SK-N-SH (cell line): ENCODE data around the gene APRT. TPM values are rescaled to one million over a fixed set of nuclear protein-coding genes. Genes with fewer than 3 reads are reported as not detected.

Experiments
- CTCF ChIA-PET: fragments of 300-600, 350-600 bp; formaldehyde crosslinking; extraction: SDS; loops from one replicate; lab custom pipeline; 2021; lab: Yijun Ruan, JAX
- POLR2A ChIA-PET: fragments of 350-600 bp; sonication (Branson Sonifier 250); formaldehyde crosslinking; extraction: SDS; loops from one replicate; lab custom pipeline; 2020; ENCODE audit warnings: antibody characterized with exemption, inconsistent platforms; lab: Yijun Ruan, JAX
- DNase-seq: peaks from one replicate; pipeline ENCODE4 v3.0.0; 2012
- H2AFZ ChIP-seq: fragments of 200-600 bp; sonication (generic); 2 replicates; pipeline ENCODE4 v1.8.1; 2016; ENCODE audit warnings: antibody characterized with exemption, mild to moderate bottlenecking, low read depth
- H3F3A ChIP-seq: fragments of 200-600 bp; sonication (generic); replicated peaks from 2 replicates; pipeline ENCODE3; 2016; ENCODE audit warnings: antibody characterized with exemption, mild to moderate bottlenecking; ENCODE audit not compliant: insufficient read depth
- H3K27ac ChIP-seq, 2 experiments: fragments of 200-500 bp in 1 of 2; fragments of 200-600 bp in 1 of 2; sonication (Bioruptor generic) in 1 of 2; sonication (generic), shearing (Covaris generic) in 1 of 2; 2 replicates each; pipeline versions ENCODE4 v1.5.1 to v1.6.1; 2014 to 2016; ENCODE audit warnings: low read depth in 2 of 2, inconsistent platforms in 1 of 2, low read length in 1 of 2, mild to moderate bottlenecking in 1 of 2, mixed read lengths in 1 of 2
- H3K27me3 ChIP-seq: fragments of 200-600 bp; sonication (generic), shearing (Covaris generic); 2 replicates; pipeline ENCODE4 v1.6.1; 2016; ENCODE audit warnings: mixed run types; ENCODE audit not compliant: insufficient read depth
- H3K36me3 ChIP-seq, 2 experiments: fragments of 200-500 bp in 1 of 2; fragments of 200-600 bp in 1 of 2; sonication (Bioruptor generic) in 1 of 2; sonication (generic) in 1 of 2; replicated peaks in 1 of 2; 2 replicates each; pipeline versions ENCODE3 to v1.5.1; 2014 to 2016; ENCODE audit warnings: low read length in 1 of 2, mild to moderate bottlenecking in 1 of 2; ENCODE audit not compliant: insufficient read depth in 2 of 2, control insufficient read depth in 1 of 2
- H3K4me1 ChIP-seq, 2 experiments: fragments of 200-500 bp in 1 of 2; fragments of 200-600 bp in 1 of 2; sonication (Bioruptor generic) in 1 of 2; sonication (generic), shearing (Covaris generic) in 1 of 2; 2 replicates each; pipeline versions ENCODE4 v1.5.1 to v1.6.1; 2014 to 2016; ENCODE audit warnings: low read depth in 1 of 2, low read length in 1 of 2, mixed run types in 1 of 2; ENCODE audit not compliant: insufficient read depth in 2 of 2, control insufficient read depth in 1 of 2
- H3K4me2 ChIP-seq: fragments of 200-600 bp; sonication (generic), shearing (Covaris generic); 2 replicates; pipeline ENCODE4 v1.6.1; 2017; ENCODE audit warnings: mixed run types
- H3K4me3 ChIP-seq, 2 experiments: fragments of 200-500 bp in 1 of 2; fragments of 200-600 bp in 1 of 2; sonication (Bioruptor generic) in 1 of 2; sonication (generic), shearing (Covaris generic) in 1 of 2; 2 replicates each; pipeline versions ENCODE4 v1.5.1 to v1.8.1; 2014 to 2016; ENCODE audit warnings: low read depth in 2 of 2, inconsistent platforms in 1 of 2, low read length in 1 of 2, mild to moderate bottlenecking in 1 of 2, mixed read lengths in 1 of 2, moderate library complexity in 1 of 2
- H3K79me2 ChIP-seq: fragments of 200-600 bp; sonication (generic); 2 replicates; pipeline ENCODE4 v1.8.1; 2017; ENCODE audit warnings: mild to moderate bottlenecking; ENCODE audit not compliant: insufficient read depth
- H3K9ac ChIP-seq: fragments of 200-600 bp; sonication (generic); 2 replicates; pipeline ENCODE4 v1.6.1; 2017; ENCODE audit warnings: mixed run types
- H3K9me2 ChIP-seq: fragments of 200-600 bp; sonication (generic); 2 replicates; pipeline ENCODE4 v1.6.1; 2017; ENCODE audit warnings: mixed run types
- H3K9me3 ChIP-seq: fragments of 200-600 bp; sonication (generic); 2 replicates; pipeline ENCODE4 v1.6.1; 2017; ENCODE audit warnings: mixed run types, mild to moderate bottlenecking, moderate library complexity
- H4K20me1 ChIP-seq: fragments of 200-600 bp; sonication (generic); 2 replicates; pipeline ENCODE4 v1.6.1; 2017; ENCODE audit warnings: mild to moderate bottlenecking, mixed run types; ENCODE audit not compliant: insufficient read depth
- CHD2 ChIP-seq: fragments of 150-350 bp; IDR thresholded peaks from 2 replicates; pipeline ENCODE4 v1.6.1; 2018; ENCODE audit warnings: low read length; ENCODE audit not compliant: partially characterized antibody
- EP300 ChIP-seq, 2 experiments: IDR thresholded peaks; 2 replicates each; pipeline versions ENCODE4 v1.4.0 to v1.6.1; 2012; ENCODE audit warnings: borderline replicate concordance in 1 of 2, low read depth in 1 of 2, low read length in 1 of 2
- EZH2phosphoT487 ChIP-seq: fragments of 200-600 bp; sonication (generic); IDR thresholded peaks from 2 replicates; pipeline ENCODE4 v1.6.1; 2017; ENCODE audit warnings: low read depth, mixed run types, mild to moderate bottlenecking, antibody characterized with exemption, moderate library complexity, borderline replicate concordance
- FOSL2 ChIP-seq: IDR thresholded peaks from 2 replicates; pipeline ENCODE4 v1.4.0; 2012; ENCODE audit warnings: low read depth, mild to moderate bottlenecking, moderate library complexity, borderline replicate concordance
- FOXJ3 ChIP-seq: sonication (generic); formaldehyde crosslinking; IDR thresholded peaks from 2 replicates; pipeline ENCODE4 v1.5.1; 2020; ENCODE audit warnings: mild to moderate bottlenecking, missing genetic modification reagents
- GABPA ChIP-seq: IDR thresholded peaks from 2 replicates; pipeline ENCODE4 v1.4.0; 2012; ENCODE audit warnings: low read depth, mild to moderate bottlenecking
- MEF2A ChIP-seq: IDR thresholded peaks from 2 replicates; pipeline ENCODE4 v1.4.0; 2012; ENCODE audit warnings: low read depth, borderline replicate concordance
- MXI1 ChIP-seq: IDR thresholded peaks from 2 replicates; pipeline ENCODE4 v1.6.1; 2012; ENCODE audit warnings: mild to moderate bottlenecking, low read depth, low read length, improper control_type of control experiment
- POLR2AphosphoS5 ChIP-seq: IDR thresholded peaks from 2 replicates; pipeline ENCODE4 v1.6.1; 2012; ENCODE audit warnings: low read depth, low read length
- RCOR1 ChIP-seq: fragments of 150-350 bp; IDR thresholded peaks from 2 replicates; pipeline ENCODE4 v1.6.1; 2017; ENCODE audit warnings: antibody characterized with exemption, low read length
- SMC3 ChIP-seq: IDR thresholded peaks from 2 replicates; pipeline ENCODE4 v1.6.1; 2012; ENCODE audit warnings: low read depth, low read length, improper control_type of control experiment
- TAF1 ChIP-seq: IDR thresholded peaks from 2 replicates; pipeline ENCODE4 v1.6.1; 2012; ENCODE audit warnings: low read depth, mild to moderate bottlenecking, low read length, moderate library complexity, borderline replicate concordance
- USF1 ChIP-seq: IDR thresholded peaks from 2 replicates; pipeline ENCODE4 v1.4.0; 2012; ENCODE audit warnings: low read depth, borderline replicate concordance
- WGBS: methylation state at CpG from one replicate; pipeline ENCODE4 v1.1.6; 2017; ENCODE audit warnings: low lambda C conversion rate; 5-methylcytosine and 5-hydroxymethylcytosine counted together
- polyA plus RNA-seq, 3 experiments: library from polyadenylated mRNA; depleted of rRNA; stranded (reverse); fragments of >200 nt; gene quantifications; 2 replicates each; pipeline ENCODE4 v1.2.3, GENCODE V29; 2012
- TF ChIP-seq, protein P1 (sequence below): IDR thresholded peaks from 2 replicates; pipeline ENCODE4 v1.4.0; 2012; ENCODE audit warnings: low read depth, borderline replicate concordance
- TF ChIP-seq, protein P2 (sequence below): IDR thresholded peaks from 2 replicates; pipeline ENCODE4; 2012
- TF ChIP-seq, protein P3 (sequence below): fragments of 150-350 bp; IDR thresholded peaks from 2 replicates; pipeline ENCODE4 v1.6.1; 2017; ENCODE audit warnings: antibody characterized with exemption, low read length, low read depth, borderline replicate concordance
- TF ChIP-seq, protein P4 (sequence below): IDR thresholded peaks from 2 replicates; pipeline ENCODE4 v1.6.1; 2012; ENCODE audit warnings: mild to moderate bottlenecking, low read depth, low read length, moderate library complexity

The APRT gene
- polyA plus RNA-seq, 1 of the 3 experiments (the other 2 are of a cell fraction) = 192 TPM

- TF ChIP-seq, protein P1, sequence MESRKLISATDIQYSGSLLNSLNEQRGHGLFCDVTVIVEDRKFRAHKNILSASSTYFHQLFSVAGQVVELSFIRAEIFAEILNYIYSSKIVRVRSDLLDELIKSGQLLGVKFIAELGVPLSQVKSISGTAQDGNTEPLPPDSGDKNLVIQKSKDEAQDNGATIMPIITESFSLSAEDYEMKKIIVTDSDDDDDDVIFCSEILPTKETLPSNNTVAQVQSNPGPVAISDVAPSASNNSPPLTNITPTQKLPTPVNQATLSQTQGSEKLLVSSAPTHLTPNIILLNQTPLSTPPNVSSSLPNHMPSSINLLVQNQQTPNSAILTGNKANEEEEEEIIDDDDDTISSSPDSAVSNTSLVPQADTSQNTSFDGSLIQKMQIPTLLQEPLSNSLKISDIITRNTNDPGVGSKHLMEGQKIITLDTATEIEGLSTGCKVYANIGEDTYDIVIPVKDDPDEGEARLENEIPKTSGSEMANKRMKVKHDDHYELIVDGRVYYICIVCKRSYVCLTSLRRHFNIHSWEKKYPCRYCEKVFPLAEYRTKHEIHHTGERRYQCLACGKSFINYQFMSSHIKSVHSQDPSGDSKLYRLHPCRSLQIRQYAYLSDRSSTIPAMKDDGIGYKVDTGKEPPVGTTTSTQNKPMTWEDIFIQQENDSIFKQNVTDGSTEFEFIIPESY = no peak
- TF ChIP-seq USF1 (peak; percentile 94), CHD2 (peak; percentile 16), FOXJ3 (no peak), POLR2AphosphoS5 (peak; percentile 64), EP300 (IDR thresholded peaks at IDR 0.05; ENCODE audit: borderline replicate concordance in 1 of 2, low read depth in 1 of 2, low read length in 1 of 2) (no peak), RCOR1 (no peak)
- TF ChIP-seq, protein P2, sequence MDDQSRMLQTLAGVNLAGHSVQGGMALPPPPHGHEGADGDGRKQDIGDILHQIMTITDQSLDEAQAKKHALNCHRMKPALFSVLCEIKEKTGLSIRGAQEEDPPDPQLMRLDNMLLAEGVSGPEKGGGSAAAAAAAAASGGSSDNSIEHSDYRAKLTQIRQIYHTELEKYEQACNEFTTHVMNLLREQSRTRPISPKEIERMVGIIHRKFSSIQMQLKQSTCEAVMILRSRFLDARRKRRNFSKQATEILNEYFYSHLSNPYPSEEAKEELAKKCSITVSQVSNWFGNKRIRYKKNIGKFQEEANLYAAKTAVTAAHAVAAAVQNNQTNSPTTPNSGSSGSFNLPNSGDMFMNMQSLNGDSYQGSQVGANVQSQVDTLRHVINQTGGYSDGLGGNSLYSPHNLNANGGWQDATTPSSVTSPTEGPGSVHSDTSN = no peak; the same call in 1 of the 2 replicates
Measured at GRCh38 chr16:88810912-88811768, 588 bp downstream of the APRT start (continued).

DNA sequence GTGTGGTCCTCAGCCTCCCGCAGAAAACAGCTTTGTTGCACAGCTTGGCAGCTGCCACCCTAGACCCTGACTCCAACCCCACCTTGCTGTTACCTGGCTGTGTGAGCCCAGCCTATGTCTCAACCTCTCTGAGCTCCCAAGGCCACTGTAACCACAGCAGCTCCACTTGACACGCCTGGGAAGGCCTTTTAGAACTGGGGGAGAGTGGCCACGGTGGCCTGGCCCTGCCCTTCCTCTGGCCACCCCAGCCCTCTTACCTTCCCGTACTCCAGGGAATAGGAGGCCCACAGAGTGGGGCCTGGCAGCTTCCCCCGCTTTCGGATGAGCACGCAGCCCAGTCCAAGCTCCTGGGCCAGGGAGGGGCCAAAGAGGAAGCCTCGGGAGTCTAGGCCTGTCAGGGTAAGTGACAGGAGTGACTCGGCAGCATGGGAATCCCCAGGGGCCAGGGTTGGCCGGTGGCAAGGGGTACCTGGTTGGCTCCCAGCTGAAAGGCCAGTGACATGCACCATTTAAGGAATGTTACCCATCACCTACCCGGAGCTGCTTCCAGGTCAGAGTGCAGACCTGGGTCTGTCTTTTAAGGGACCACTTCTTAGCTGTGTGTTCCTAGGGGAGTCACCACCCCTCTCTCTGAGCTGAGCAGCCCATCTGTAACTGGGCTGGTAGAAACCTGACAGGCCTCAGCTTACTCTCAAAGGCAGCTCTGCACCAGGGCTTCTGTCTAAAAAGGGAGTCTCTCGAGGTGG, 1.4 kb downstream of the APRT start:
- DNase-seq = no peak
- peaks cover 10 to 23% of the 10 kb centered on the region in 2 experiments; a peak in 2 of 4 replicates for H3K4me1 ChIP-seq
- no peaks in the 10 kb centered on the region for H3K27me3 ChIP-seq
- ChIA-PET CTCF (interaction anchor here (1.0 to 9.1 kb wide), 6 partner anchors 10 to 406 kb away, joined by 3 to 82 read pairs (median 12); partner anchors contain the start of genes CDH15, GALNS and TRAPPC2L), POLR2A (interaction anchor here (1.0 kb wide), 1 partner anchor 11 kb away, joined by 3 read pairs; no protein-coding TSS in a partner anchor)
- H3K9ac ChIP-seq = peak overlapping the region; percentile 78
- H3K4me3 ChIP-seq = peak overlapping the region; percentile 73 to 74
- peak overlapping the region in 1 of 2 experiments; percentile 79; a peak in 3 of 4 replicates for H3K27ac ChIP-seq
- peaks cover 25% of the 10 kb centered on the region for H4K20me1 ChIP-seq
- no peak overlapping the region for H2AFZ ChIP-seq
- peaks cover 14% of the 10 kb centered on the region for H3K79me2 ChIP-seq
- H3K9me2 ChIP-seq = no peaks in the 10 kb centered on the region
- 57% methylated on average over 10 of the region's 12 CpGs for WGBS
- H3K36me3 ChIP-seq = peaks cover 0 to 32% of the 10 kb centered on the region in 2 experiments
- no peaks in the 10 kb centered on the region for H3K9me3 ChIP-seq
- peaks cover 25% of the 10 kb centered on the region for H3F3A ChIP-seq
- H3K4me2 ChIP-seq = peak overlapping the region; percentile 98
- TF ChIP-seq MEF2A (no peak), SMC3 (no peak), GABPA (no peak), FOSL2 (no peak), EZH2phosphoT487 (no peak), MXI1 (no peak), TAF1 (no peak)
- TF ChIP-seq, protein P2 = no peak
- TF ChIP-seq, protein P3, sequence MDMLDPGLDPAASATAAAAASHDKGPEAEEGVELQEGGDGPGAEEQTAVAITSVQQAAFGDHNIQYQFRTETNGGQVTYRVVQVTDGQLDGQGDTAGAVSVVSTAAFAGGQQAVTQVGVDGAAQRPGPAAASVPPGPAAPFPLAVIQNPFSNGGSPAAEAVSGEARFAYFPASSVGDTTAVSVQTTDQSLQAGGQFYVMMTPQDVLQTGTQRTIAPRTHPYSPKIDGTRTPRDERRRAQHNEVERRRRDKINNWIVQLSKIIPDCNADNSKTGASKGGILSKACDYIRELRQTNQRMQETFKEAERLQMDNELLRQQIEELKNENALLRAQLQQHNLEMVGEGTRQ = no peak
- TF ChIP-seq, protein P4, sequence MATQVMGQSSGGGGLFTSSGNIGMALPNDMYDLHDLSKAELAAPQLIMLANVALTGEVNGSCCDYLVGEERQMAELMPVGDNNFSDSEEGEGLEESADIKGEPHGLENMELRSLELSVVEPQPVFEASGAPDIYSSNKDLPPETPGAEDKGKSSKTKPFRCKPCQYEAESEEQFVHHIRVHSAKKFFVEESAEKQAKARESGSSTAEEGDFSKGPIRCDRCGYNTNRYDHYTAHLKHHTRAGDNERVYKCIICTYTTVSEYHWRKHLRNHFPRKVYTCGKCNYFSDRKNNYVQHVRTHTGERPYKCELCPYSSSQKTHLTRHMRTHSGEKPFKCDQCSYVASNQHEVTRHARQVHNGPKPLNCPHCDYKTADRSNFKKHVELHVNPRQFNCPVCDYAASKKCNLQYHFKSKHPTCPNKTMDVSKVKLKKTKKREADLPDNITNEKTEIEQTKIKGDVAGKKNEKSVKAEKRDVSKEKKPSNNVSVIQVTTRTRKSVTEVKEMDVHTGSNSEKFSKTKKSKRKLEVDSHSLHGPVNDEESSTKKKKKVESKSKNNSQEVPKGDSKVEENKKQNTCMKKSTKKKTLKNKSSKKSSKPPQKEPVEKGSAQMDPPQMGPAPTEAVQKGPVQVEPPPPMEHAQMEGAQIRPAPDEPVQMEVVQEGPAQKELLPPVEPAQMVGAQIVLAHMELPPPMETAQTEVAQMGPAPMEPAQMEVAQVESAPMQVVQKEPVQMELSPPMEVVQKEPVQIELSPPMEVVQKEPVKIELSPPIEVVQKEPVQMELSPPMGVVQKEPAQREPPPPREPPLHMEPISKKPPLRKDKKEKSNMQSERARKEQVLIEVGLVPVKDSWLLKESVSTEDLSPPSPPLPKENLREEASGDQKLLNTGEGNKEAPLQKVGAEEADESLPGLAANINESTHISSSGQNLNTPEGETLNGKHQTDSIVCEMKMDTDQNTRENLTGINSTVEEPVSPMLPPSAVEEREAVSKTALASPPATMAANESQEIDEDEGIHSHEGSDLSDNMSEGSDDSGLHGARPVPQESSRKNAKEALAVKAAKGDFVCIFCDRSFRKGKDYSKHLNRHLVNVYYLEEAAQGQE = no peak
